NCI-H82 treated with DMSO at 0.1 percent for 48 hours (cell line): Measurements from ENCODE around the gene ALDOA.

Experiments used
- DNase-seq: peaks from one replicate; lab custom pipeline; 2025; ENCODE audit not compliant: unreplicated experiment; lab: John Stamatoyannopoulos, UW

ALDOA gene

GRCh38 chr16:30088832-30089624, 23.5 kb downstream of the ALDOA start:
- DNase-seq, result no peak

- DNase-seq, result no peak
Measured at GRCh38 chr16:30090610-30091331, 25.2 kb downstream of the ALDOA start.

- peak; percentile 54 for DNase-seq
Measured at GRCh38 chr16:30091474-30092372, 26.2 kb downstream of the ALDOA start, which contains the start of gene TBX6. Gene TBX6, minus strand, starts transcription at chr16:30091924. Its CDS starts 731 bp downstream, at chr16:30091193.

DNA sequence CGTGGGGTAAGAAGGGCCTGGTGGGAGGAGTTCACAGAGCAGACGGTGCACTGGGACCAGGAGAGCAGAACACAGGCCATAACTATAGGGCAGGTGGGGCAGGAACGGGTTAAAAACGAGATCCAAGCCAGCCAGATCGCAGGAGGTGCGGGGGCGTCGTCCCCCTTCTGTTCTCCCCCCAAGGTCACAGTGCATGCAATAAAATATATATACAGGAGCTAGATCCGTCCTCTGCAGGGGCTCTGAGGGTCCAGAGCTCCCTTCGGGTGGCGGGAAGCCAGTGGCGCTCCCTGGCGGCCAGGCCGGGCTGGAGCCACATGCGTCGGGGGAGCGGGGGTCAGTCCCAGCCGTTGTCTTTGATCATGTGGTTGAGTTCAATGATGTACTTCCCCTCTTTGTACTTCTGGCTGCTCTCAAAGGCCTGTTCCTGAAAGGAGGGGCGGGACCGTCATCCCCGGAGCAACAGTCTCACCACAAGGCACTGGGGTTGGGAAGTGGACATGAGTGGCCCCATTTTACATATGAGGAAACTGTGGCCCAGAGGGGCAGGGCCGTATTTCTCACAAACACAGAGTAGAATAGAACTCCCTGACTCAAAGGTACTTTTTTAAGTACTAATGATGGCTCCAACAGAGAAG, 26.9 kb downstream of the ALDOA start:
- DNase-seq, result peak; percentile 67

DNA sequence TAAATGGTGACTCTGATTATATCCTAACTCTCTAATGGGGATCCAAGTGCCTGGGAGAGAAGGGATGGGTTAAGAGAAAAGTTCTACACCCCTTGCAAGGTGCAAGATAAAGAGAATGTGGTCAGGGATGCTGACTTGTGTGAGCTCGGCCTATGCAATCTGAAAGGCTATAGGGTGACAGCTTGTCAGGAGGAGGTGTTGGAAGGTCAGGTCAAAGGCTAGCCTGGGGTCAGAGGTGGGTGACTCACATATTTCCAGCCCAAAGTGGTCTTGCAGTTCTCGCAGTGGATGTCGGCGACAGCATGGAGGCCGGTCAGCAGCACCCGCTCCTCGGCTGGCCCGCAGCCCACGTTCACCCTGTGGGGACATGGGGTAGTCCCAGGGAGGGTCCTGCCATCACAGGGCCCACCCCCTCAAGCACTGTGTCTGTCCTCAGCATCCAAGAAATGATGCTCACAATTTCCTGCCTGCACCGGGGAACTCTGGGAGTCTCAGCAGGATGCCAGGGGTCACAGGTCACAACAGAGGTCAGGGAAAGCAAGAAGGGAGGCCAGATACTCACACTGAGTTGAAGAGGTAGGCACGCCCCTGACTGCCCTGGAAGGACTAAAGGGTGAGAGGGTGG, 29.1 kb downstream of the ALDOA start:
- DNase-seq, result no peak

DNA sequence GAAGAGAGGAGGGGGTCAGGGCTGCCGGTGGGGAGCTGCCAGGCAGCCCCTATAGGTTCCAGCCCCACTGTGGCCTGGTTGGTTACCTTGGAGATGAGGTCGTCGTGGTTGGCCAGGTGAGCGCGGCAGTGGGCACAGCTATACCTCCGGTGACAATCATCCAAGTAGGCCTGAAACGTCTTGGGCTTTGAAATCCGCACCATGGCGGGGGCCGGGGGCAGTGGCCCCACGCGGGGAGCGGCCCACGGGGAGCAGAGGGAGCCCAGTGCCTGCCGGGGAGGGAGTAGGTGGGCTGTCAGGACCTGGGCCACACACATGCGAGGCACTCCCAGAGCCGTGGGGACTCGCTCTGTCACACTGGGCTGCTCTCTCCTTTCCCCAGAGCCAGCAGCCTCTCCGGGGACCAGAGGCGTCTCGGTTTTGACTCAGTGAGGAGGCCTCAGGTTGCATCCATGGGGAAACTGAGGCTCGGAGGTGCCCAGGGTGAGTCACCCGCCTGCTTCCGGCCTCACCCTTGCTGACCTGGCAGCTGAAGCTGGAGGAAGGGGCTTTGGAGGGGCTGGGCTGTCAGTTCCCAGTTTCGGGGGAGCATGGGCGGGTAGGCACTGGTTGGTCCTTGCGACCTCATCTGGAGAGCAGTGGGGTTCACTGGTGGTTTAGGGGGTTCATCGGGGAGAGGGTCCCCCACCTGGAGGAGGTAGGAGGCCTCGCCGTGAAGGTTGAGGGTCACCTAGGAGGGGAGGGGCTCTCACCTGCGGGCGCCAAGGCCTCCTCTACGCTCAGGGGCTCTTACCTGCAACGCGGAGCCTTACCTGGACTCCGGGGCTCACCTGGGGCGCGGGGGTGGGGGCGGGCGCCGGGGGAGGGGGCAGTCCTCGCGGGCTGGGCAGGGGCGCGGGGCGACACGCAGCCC, 29.9 kb downstream of the ALDOA start:
- DNase-seq, result no peak

DNA sequence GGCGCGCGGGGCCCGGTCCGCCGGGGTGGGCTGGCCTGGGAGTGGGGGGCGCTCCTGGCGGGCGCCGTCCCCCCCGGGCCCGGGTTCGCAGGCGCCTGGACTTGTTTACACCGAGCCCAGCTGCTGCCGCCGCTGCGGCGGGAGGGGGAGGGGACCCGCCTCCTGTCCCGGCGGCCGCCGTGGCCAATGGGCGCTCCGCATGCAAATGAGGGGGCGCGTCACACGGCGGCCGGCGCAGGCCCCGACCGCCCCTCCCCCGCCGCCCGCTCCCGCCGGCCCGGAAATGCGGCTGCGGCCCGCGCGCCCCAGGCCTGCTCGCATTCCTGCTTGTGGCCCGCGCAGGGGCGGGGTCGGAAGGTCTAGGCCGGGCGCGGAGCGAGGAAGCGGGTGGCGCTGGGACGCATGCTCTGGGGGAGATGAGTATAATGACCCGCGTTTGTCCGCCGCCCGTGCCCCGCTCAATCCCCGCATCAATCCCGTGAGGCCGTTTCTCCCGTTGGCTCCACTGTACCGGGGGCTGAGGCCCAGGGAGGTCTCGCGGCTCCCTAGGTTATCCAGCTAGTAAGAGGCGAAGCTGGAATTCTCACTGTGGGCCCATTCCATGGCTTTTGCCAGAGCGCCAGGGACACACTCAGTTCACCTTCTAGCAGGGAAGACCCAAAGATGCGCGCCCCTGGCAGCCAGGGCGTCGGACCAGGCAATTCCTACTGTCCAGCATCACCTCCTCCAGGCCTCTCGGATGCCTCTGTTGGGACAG, 30.7 kb downstream of the ALDOA start, which contains the start of gene YPEL3:
YPEL3 (minus strand) TSS at position 109 of the 757 bp plus-strand sequence. CDS start 731 bp downstream, outside the sequence.
- DNase-seq, result peak; percentile 47

- DNase-seq, result no peak
Measured at GRCh38 chr16:30096862-30097563, 31.5 kb downstream of the ALDOA start.

DNA sequence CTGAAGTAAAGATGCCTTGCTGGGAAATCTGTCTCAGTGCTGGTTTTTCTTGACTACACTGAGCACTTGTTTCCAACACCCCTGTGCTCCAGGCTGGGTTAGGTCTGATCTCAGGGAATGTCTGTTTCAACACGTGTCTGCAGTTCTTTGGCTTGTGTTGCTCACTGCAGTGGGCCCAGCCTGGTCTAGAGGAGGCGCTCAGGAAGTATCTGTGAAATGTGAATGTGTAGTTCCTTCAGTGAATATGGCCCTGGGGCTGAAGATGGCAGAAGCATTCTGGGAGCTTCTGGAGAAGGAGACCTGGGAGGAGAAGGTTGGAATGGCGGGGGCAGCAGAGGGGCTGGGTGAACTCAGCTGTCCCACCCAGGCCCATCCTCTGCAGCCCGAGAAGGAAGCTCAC, 38.5 kb downstream of the ALDOA start:
- no peak for DNase-seq

GRCh38 chr16:30104492-30104891, 38.9 kb downstream of the ALDOA start:
- no peak for DNase-seq

DNA sequence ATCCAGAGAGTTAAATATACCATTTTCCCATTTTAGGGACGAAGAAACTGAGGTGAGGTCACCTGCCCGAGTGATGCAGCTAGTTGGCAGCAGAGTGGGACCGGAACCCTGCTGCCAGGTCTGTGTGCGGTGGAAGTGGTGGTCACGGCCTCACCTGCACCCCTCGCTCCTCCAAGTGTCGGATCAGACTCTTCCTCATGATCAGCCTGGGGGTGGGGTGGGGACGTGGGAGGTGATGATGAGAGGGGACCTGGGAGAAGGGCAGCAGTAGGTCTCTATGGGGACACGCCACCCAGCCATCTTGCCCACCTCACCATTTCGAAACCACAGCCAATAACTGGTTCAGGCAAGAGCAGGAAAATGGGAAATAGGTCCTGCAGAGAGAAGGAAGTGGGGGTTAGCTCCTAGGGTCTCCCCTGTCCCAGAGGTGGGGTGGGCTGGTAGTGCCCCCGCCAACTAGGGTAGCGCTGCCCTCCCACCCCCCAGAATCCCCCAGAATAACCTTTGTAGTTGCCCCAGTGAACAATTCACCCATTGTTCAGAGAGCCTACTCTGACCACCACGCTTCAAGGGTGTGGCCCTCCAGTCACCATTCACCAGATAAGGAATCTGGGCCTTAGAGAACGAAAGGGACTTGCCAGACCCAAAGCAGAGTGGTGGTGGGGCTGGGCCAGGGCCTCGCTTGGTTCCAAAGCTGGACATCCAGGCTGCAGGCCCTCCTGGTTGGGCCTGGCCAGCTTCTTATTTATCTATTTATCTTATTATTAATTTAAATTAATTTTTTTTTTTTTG, 42.7 kb downstream of the ALDOA start:
- no peak for DNase-seq

DNA sequence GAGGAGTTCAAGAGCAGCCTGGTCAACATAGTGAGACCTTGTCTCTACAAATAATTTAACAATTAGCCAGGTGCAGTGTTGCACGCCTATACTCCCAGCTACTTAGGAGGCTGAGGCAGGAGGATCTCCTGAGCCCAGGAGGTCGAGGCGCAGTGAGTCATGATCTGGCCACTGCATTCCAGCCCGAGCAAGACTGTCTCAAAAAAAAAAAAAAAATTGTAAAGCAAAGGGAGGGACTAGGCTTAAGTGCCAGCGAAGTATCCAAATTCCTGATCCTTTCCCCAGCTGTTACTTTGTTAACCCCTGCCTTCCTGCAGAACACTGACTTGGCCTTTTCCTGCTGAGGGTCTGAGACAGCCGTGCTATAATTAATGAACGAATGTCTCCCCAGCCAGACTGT, 45.1 kb downstream of the ALDOA start:
- no peak for DNase-seq

DNA sequence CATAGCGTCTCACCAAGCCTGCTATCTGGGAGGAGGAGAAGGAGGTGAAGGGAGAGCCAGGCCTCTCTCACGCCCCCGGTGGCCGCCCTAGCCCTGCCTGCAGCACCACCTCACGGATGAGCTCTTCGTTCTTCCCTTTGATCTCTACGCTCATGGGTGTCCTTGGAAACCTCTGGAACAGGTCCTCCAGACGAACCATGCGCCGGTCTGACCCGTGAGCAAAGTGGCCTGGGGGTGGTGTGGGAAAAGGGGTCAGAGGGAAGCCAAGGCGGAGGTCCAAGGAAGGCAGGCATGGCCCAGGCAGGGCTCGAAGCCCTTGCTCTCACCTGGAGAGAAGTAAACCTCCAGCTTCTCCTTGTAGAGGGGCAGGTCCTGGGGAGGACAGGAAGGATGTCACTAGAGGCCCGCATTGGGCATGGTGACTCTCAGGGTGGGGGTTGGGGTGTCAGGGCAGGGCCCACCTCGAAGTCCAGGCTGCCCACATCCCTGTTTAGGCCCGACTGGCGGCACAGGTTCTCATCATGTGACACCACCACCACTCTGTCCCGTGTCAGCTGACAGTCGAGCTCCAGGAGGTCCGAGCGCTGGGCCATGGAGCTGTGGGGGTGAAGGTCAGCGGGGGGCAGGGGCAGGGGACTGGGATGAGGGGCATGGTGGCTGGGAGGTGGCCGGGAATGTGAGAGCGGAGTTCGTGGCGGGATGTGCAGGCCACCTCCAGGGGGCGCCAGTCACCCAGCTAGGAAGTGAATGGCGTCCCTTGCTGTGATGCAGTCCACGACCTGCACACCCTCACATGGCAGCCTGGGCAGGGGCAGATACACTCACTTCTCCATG, 46.9 kb downstream of the ALDOA start:
- DNase-seq, result no peak

GRCh38 chr16:30113031-30113710, 47.6 kb downstream of the ALDOA start, which contains the start of gene GDPD3:
Gene GDPD3, minus strand, starts transcription at chr16:30113537. Its CDS starts 59 bp downstream, at chr16:30113478.
- no peak for DNase-seq

DNA sequence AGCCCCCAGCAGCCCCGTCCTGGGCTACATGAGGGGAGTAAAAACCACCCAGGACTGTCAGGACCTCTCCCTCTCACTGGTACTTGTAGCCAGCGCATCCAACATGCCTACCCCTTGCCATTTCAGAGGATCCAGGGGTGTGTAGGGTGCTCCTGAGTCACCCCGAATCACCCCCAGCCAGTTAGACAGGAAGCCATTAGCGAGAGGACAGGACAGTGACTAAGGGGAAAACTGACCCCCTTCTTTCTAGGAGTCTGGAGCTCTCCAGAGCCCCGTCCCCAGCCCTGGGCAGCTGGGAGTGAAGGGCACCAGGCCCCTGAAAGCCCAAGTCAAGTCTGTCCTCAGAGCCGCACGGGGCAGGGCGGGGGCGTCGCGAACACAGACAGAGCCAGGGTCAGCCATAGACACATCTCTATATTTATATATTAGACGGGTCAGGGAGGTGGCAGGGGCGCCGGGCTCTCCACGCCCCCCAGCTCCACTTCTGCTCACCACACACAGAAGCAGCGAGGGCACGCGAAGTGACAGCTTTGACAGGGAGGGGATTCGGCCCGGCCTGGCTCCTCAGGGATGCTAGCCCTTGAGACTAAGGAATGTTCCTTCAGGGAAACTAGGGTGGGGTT, 48.3 kb downstream of the ALDOA start:
- DNase-seq, result no peak
